Calu3 (cell line): ENCODE results near the gene NR2C1. TPM values are rescaled to one million over a fixed set of nuclear protein-coding genes. Genes with fewer than 3 reads are reported as not detected.
A peak's percentile ranks its signal among the peaks of the same experiment; 100 is the strongest.

Experiments used
- Bru-seq: library from RNA; stranded (reverse); fragments of 400-500 nt; gene quantifications from one replicate; lab custom pipeline; 2021; lab: Mats Ljungman, UMichigan
- BruChase-seq, 2 experiments: library from RNA; stranded (reverse); fragments of 400-500 nt; gene quantifications; one replicate each; lab custom pipeline; 2021; lab: Mats Ljungman, UMichigan
- BruUV-seq: library from RNA; stranded (reverse); fragments of 400-500 nt; replicated peaks from 2 replicates; lab custom pipeline; 2021; lab: Mats Ljungman, UMichigan
- CTCF ChIA-PET: fragments of 300-600 bp; sonication (Branson Sonifier 250); formaldehyde crosslinking; loops from one replicate; lab custom pipeline; 2022; ENCODE audit warnings: antibody characterized with exemption; lab: Charles Lee
- DNase-seq: peaks from one replicate; pipeline ENCODE4 v3.0.0; 2022
- H3K27ac Mint-ChIP-seq: one replicate; pipeline ENCODE4 v1.8.0; 2022; ENCODE audit warnings: mixed read lengths; ENCODE audit not compliant: unreplicated experiment
- H3K27me3 Mint-ChIP-seq: one replicate; pipeline ENCODE4 v1.8.0; 2022; ENCODE audit warnings: mixed read lengths; ENCODE audit not compliant: unreplicated experiment
- H3K36me3 Mint-ChIP-seq: one replicate; pipeline ENCODE4 v1.8.0; 2022; ENCODE audit warnings: mild to moderate bottlenecking, moderate library complexity, mixed read lengths; ENCODE audit not compliant: insufficient read depth, unreplicated experiment
- H3K4me1 Mint-ChIP-seq: one replicate; pipeline ENCODE4 v1.8.0; 2022; ENCODE audit warnings: mild to moderate bottlenecking, low read depth, mixed read lengths; ENCODE audit not compliant: unreplicated experiment
- H3K4me3 Mint-ChIP-seq: one replicate; pipeline ENCODE4 v1.8.0; 2022; ENCODE audit warnings: mild to moderate bottlenecking, low read depth, moderate library complexity, mixed read lengths; ENCODE audit not compliant: unreplicated experiment
- H3K9me3 Mint-ChIP-seq: one replicate; pipeline ENCODE4 v1.8.0; 2022; ENCODE audit warnings: low read depth, mixed read lengths; ENCODE audit not compliant: unreplicated experiment
- CTCF ChIP-seq: fragments of 200-600 bp; IDR thresholded peaks from one replicate; pipeline ENCODE4 v1.8.0; 2022; ENCODE audit warnings: antibody characterized with exemption; ENCODE audit not compliant: unreplicated experiment
- intact Hi-C: fragments of 100-400 bp; cut with micrococcal nuclease; formaldehyde crosslinking; loops from one replicate; pipeline ENCODE4 v1.10.0; 2022; ENCODE audit not compliant: unreplicated experiment
- long read RNA-seq: library from polyadenylated mRNA; stranded (forward); transcript quantifications from one replicate; pipeline ENCODE4 v2.0.0, GENCODE V29; 2022
- total RNA-seq: library from RNA; stranded (reverse); gene quantifications from 2 replicates; pipeline ENCODE4 v1.2.3, GENCODE V29; 2022

The NR2C1 gene
- 43.9 and 50.3 TPM in 2 replicates for total RNA-seq
- percentile 85 among the genes with signal in this experiment for Bru-seq, nascent RNA
- percentile 76 among the genes with signal in this experiment for BruChase-seq, experiment 1, labeled RNA remaining after a 6-hour chase
- percentile 87 among the genes with signal in this experiment for BruChase-seq, experiment 2, labeled RNA remaining after a 2-hour chase
- long read RNA-seq, full-length matches to known transcripts = 8 of 25 reads
- long read RNA-seq, partial matches to known transcripts = 5 of 25 reads
- long read RNA-seq, other reads (novel, unspliced or antisense) = 12 of 25 reads

GRCh38 chr12:95072900-95073697, at the start of gene NR2C1:
NR2C1 (minus strand) TSS chr12:95073618; CDS start chr12:95067384, 6,234 bp downstream.
- DNase-seq = peak; percentile 97
- intact Hi-C loops = no loop called here
- CTCF ChIA-PET = interaction anchor here (0.7 to 2.2 kb wide), 10 partner anchors 13 to 733 kb away, joined by 3 to 8 read pairs (median 3); partner anchors contain the start of gene METAP2
- no peaks in the 10 kb centered on the region for H3K9me3 Mint-ChIP-seq
- no TSS peak for BruUV-seq
- H3K4me1 Mint-ChIP-seq = peaks cover 7% of the 10 kb centered on the region
- H3K27ac Mint-ChIP-seq = peak within 1 kb of the TSS; percentile 90
- H3K4me3 Mint-ChIP-seq = peak within 1 kb of the TSS; percentile 98
- TF ChIP-seq CTCF = no peak
- no peaks in the 10 kb centered on the region for H3K27me3 Mint-ChIP-seq
- peaks cover 55% of the 10 kb centered on the region for H3K36me3 Mint-ChIP-seq

GRCh38 chr12:95118788-95119179, 45.4 kb upstream of the NR2C1 start:
- intact Hi-C loops = loop anchor here (1.0 to 5.0 kb wide), 2 partner anchors 199 to 218 kb away; no protein-coding TSS in a partner anchor
- Mint-ChIP-seq H3K4me1 (peaks cover 47% of the 10 kb centered on the region), H3K27me3 (no peaks in the 10 kb centered on the region), H3K36me3 (peaks cover 59% of the 10 kb centered on the region), H3K4me3 (peak overlapping the region; percentile 47), H3K27ac (peak overlapping the region; percentile 89), H3K9me3 (no peaks in the 10 kb centered on the region)
- CTCF ChIA-PET = no interaction called here
- BruUV-seq = TSS peak; percentile 89
- TF ChIP-seq CTCF = no peak
- DNase-seq = no peak

- Mint-ChIP-seq H3K4me1 (peaks cover 47% of the 10 kb centered on the region), H3K4me3 (peak overlapping the region; percentile 47), H3K9me3 (no peaks in the 10 kb centered on the region), H3K36me3 (peaks cover 59% of the 10 kb centered on the region), H3K27me3 (no peaks in the 10 kb centered on the region), H3K27ac (peak overlapping the region; percentile 89)
- CTCF ChIA-PET = interaction anchor here (0.6 to 2.0 kb wide), 4 partner anchors 99 to 1275 kb away, joined by 5 to 44 read pairs (median 16); partner anchors contain the start of genes FGD6 and VEZT
- no TSS peak for BruUV-seq
- intact Hi-C loops = loop anchor here (1.0 to 5.0 kb wide), 2 partner anchors 199 to 218 kb away; no protein-coding TSS in a partner anchor
- DNase-seq = peak; percentile 48
- TF ChIP-seq CTCF = no peak
These were observed 44.8 kb upstream of the NR2C1 start for GRCh38 chr12:95118138-95118787.

- Mint-ChIP-seq H3K4me1 (peaks cover 47% of the 10 kb centered on the region), H3K27ac (peak overlapping the region; percentile 99), H3K27me3 (no peaks in the 10 kb centered on the region), H3K4me3 (peak overlapping the region; percentile 78), H3K36me3 (peaks cover 60% of the 10 kb centered on the region), H3K9me3 (no peaks in the 10 kb centered on the region)
- TSS peak; percentile 71 for BruUV-seq
- DNase-seq = peak; percentile 78
- TF ChIP-seq CTCF = peak; percentile 76
- CTCF ChIA-PET = interaction anchor here (0.5 to 2.0 kb wide), 21 partner anchors 12 to 417 kb away, joined by 3 to 44 read pairs (median 5); partner anchors contain the start of genes FGD6, NDUFA12, NR2C1 and VEZT
- intact Hi-C loops = loop anchor here (1.0 to 5.0 kb wide), 5 partner anchors 14 to 417 kb away; partner anchors contain the start of genes FGD6 and VEZT
These were observed 43.8 kb upstream of the NR2C1 start for GRCh38 chr12:95117178-95117599.
